Uterus (tissue), 4 donors: ENCODE data around the gene ERC2. TPM values are rescaled to one million over a fixed set of nuclear protein-coding genes. Genes with fewer than 3 reads are reported as not detected.

Experiments
- DNase-seq, 2 donors: peaks; one replicate each; pipeline ENCODE4 v3.0.0-alpha.2; 2019 to 2020
- H3K27ac ChIP-seq, 2 donors: fragments of 200-600 bp; sonication (generic); 1 replicate in 1 of 2; 2 replicates in 1 of 2; pipeline ENCODE4 v1.5.1; 2016 to 2018
- H3K27me3 ChIP-seq, 2 donors: fragments of 200-600 bp; sonication (generic); one replicate each; pipeline ENCODE4 v1.5.1; 2018 to 2019; ENCODE audit warnings: control low read depth in 1 of 2
- H3K36me3 ChIP-seq, 2 donors: fragments of 200-600 bp; sonication (generic); one replicate each; pipeline ENCODE4 v1.5.1; 2019; ENCODE audit warnings: control low read depth in 1 of 2
- H3K4me1 ChIP-seq, 2 donors: fragments of 200-600 bp; sonication (generic); one replicate each; pipeline ENCODE4 v1.5.1; 2018 to 2019; ENCODE audit warnings: control low read depth in 1 of 2
- H3K4me3 ChIP-seq, 2 donors: fragments of 200-600 bp; sonication (generic); 1 replicate in 1 of 2; 2 replicates in 1 of 2; pipeline ENCODE4 v1.5.1; 2018 to 2019; ENCODE audit warnings: mild to moderate bottlenecking in 1 of 2
- H3K9me3 ChIP-seq, 2 donors: fragments of 200-600 bp; sonication (generic); one replicate each; pipeline ENCODE4 v1.5.1; 2019; ENCODE audit warnings: control low read depth in 1 of 2
- CTCF ChIP-seq, 4 experiments: fragments of 200-600 bp in 2 of 4; fragments of 450-650 bp in 2 of 4; sonication (generic) in 2 of 4; IDR thresholded peaks; one replicate each; pipeline ENCODE4 v1.5.1; 2016 to 2019; ENCODE audit warnings: antibody characterized with exemption in 4 of 4, mild to moderate bottlenecking in 2 of 4, moderate library complexity in 1 of 4
- POLR2A ChIP-seq, 2 donors: fragments of 450-650 bp; IDR thresholded peaks; one replicate each; pipeline ENCODE4 v1.6.1; 2016; ENCODE audit warnings: antibody characterized with exemption in 2 of 2, mild to moderate bottlenecking in 1 of 2, moderate library complexity in 1 of 2
- intact Hi-C: fragments of 100-400 bp; cut with DNase I; formaldehyde crosslinking; loops from one replicate; pipeline ENCODE4 v1.15.1; 2023; ENCODE audit warnings: low total_unique reads
- total RNA-seq, 4 donors: library from RNA; depleted of rRNA in 3 of 4; stranded (reverse); fragments of >200 nt in 3 of 4; gene quantifications; one replicate each; pipeline versions ENCODE4 v1.1.0 to v1.2.4, GENCODE V29; 2014 to 2023
- donor health status: DM: yes; HTN: yes; CAD: no.

Gene ERC2
- total RNA-seq, 4 donors from 2014 or later: 1.7 to 5.5 TPM; not detected in 2

DNA sequence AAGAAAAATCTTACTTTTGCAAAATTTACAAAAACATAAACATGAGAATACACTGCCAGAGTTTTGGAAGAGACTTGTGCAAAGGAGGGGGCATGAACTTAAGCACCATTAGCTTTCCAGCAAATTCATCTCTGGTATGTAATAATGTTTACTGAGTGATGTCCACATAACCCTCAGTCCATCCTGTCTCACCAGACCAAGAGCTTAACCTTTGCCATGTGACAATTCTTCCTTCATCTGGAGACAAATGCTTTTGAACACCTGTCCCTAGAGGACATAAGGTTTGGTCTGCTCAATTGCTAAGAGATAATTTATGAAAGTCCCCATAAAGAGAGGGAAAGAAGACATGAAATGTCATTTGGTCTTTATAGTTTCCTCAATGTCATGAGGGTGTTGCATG lies 412.3 kb downstream of the ERC2 start:
- Histone ChIP-seq H3K9me3 (no peaks in the 10 kb centered on the region), H3K4me1 (no peaks in the 10 kb centered on the region), H3K36me3 (no peaks in the 10 kb centered on the region), H3K27ac (no peak overlapping the region), H3K4me3 (no peak overlapping the region), H3K27me3 (no peaks in the 10 kb centered on the region)
- intact Hi-C loops: no loop called here
- TF ChIP-seq POLR2A (IDR thresholded peaks at IDR 0.05): no peak
- TF ChIP-seq CTCF (IDR thresholded peaks at IDR 0.05): no peak
- DNase-seq: no peak

DNA sequence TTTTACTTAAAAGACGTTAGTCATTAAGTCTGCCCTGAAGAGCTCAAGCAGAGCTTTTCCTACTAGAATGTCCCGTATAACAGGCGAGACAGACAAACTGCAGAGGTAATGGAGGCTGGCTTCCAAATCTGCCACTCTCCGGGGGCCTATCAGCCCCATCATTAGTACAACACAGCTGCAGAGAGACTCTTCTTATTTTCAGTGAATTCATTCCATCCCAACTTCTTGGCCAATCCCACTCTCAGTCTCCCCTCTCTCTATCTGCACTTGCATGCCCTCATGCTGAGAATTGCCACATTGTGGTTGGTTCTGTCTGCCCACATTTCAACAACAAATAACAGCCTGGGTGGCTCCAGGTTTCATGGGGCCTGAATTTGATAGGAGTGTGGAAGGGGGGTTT lies 412.7 kb downstream of the ERC2 start:
- intact Hi-C loops: no loop called here
- Histone ChIP-seq H3K4me1 (no peaks in the 10 kb centered on the region), H3K36me3 (no peaks in the 10 kb centered on the region), H3K27ac (no peak overlapping the region), H3K9me3 (no peaks in the 10 kb centered on the region), H3K27me3 (no peaks in the 10 kb centered on the region), H3K4me3 (no peak overlapping the region)
- DNase-seq: no peak
- TF ChIP-seq POLR2A (IDR thresholded peaks at IDR 0.05) (no peak), CTCF (IDR thresholded peaks at IDR 0.05) (no peak)

GRCh38 chr3:56054844-56055243 lies 413.4 kb downstream of the ERC2 start:
- H3K4me3 ChIP-seq: no peak overlapping the region
- H3K27me3 ChIP-seq: no peaks in the 10 kb centered on the region
- no peak for DNase-seq
- H3K9me3 ChIP-seq: no peaks in the 10 kb centered on the region
- no peaks in the 10 kb centered on the region for H3K4me1 ChIP-seq
- intact Hi-C loops: no loop called here
- TF ChIP-seq POLR2A (IDR thresholded peaks at IDR 0.05) (no peak), CTCF (IDR thresholded peaks at IDR 0.05) (no peak)
- no peak overlapping the region for H3K27ac ChIP-seq
- no peaks in the 10 kb centered on the region for H3K36me3 ChIP-seq

DNA sequence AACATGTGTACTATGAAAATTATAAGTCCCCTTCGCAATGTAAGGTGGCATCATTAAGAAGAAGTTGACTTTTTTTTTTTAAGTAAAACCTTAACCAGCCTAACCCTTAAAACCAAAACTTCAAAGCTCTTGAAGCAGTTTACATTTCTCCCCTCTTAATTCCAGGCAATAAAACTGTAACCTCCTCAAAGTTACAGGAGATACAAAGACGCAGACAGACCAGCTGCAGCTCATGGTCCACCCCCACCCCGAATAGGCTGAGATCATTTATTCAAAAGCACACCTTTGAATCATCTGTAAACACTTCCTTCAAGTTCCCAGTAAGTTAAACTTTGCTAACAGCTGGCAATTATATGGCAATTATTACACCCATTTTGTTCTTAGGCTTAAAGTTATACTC lies 414.5 kb downstream of the ERC2 start:
- H3K4me3 ChIP-seq: no peak overlapping the region
- no peak overlapping the region for H3K27ac ChIP-seq
- H3K4me1 ChIP-seq: no peaks in the 10 kb centered on the region
- H3K9me3 ChIP-seq: no peaks in the 10 kb centered on the region
- no peaks in the 10 kb centered on the region for H3K27me3 ChIP-seq
- intact Hi-C loops: no loop called here
- no peak for DNase-seq
- no peaks in the 10 kb centered on the region for H3K36me3 ChIP-seq
- TF ChIP-seq CTCF (IDR thresholded peaks at IDR 0.05) (no peak), POLR2A (IDR thresholded peaks at IDR 0.05) (no peak)

DNA sequence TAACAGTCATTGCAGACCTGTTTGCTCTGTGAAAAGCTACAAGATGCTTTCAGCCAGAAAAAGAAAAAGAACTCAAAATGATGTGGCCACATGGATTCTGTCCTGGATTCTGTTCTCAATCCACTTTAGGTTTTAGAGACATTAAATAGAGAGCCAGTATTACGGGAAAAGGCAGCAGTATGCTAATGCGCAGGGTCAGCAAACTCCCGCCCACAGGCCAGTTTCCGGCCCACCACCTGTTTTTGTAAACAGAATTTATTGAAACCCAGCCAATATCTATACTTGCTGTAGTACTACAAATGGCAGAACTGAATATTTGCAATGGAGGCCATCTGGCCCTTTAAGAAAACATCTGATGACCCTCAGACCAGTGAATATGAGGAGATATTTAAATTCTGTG lies 416.1 kb downstream of the ERC2 start:
- Histone ChIP-seq H3K9me3 (no peaks in the 10 kb centered on the region), H3K36me3 (no peaks in the 10 kb centered on the region), H3K4me1 (no peaks in the 10 kb centered on the region), H3K27ac (no peak overlapping the region), H3K4me3 (no peak overlapping the region), H3K27me3 (no peaks in the 10 kb centered on the region)
- DNase-seq: no peak
- intact Hi-C loops: no loop called here
- TF ChIP-seq CTCF (IDR thresholded peaks at IDR 0.05) (no peak), POLR2A (IDR thresholded peaks at IDR 0.05) (no peak)
